H1 (cell line): ENCODE data around the gene POLR1H. TPM values are rescaled to one million over a fixed set of nuclear protein-coding genes. Genes with fewer than 3 reads are reported as not detected.
A peak's percentile ranks its signal among the peaks of the same experiment; 100 is the strongest.

ENCODE experiments used
- CTCF ChIA-PET: fragments of 300-600 bp; sonication (Branson Sonifier 250); formaldehyde crosslinking; loops from one replicate; lab custom pipeline; 2021; ENCODE audit not compliant: partially characterized antibody; lab: Charles Lee
- POLR2A ChIA-PET: fragments of 300-600 bp; sonication (Branson Sonifier 250); formaldehyde crosslinking; loops from one replicate; lab custom pipeline; 2021; ENCODE audit warnings: inconsistent platforms; ENCODE audit not compliant: partially characterized antibody; lab: Charles Lee
- DNase-seq, 2 experiments: peaks; one replicate each; pipeline versions ENCODE4 v3.0.0 to v3.0.0-alpha.2; 2010 to 2022; ENCODE audit warnings: low spot score in 2 of 2, low read depth in 1 of 2, mixed read lengths in 1 of 2
- FAIRE-seq: peaks from 2 replicates; lab custom pipeline; 2011; peaks lifted over from hg19 to GRCh38; lab: Jason Lieb, UNC
- H2AFZ ChIP-seq: 2 replicates; pipeline ENCODE4 v1.8.1; 2012; ENCODE audit warnings: low read length, inconsistent platforms
- H2AK5ac ChIP-seq: 2 replicates; pipeline ENCODE4 v1.6.1; 2013; ENCODE audit warnings: low read depth, low read length
- H2BK120ac ChIP-seq: replicated peaks from 2 replicates; pipeline ENCODE3; 2013; ENCODE audit warnings: low read depth, low read length, inconsistent platforms
- H2BK12ac ChIP-seq: 2 replicates; pipeline ENCODE4 v1.6.1; 2013; ENCODE audit warnings: low read depth, low read length
- H2BK15ac ChIP-seq: 2 replicates; pipeline ENCODE4 v1.6.1; 2013; ENCODE audit warnings: low read length
- H2BK20ac ChIP-seq: 2 replicates; pipeline ENCODE4 v1.6.1; 2013; ENCODE audit warnings: low read length
- H2BK5ac ChIP-seq: 2 replicates; pipeline ENCODE4 v1.6.1; 2013; ENCODE audit warnings: low read depth, low read length
- H3K14ac ChIP-seq: 2 replicates; pipeline ENCODE4 v1.6.1; 2013; ENCODE audit warnings: inconsistent platforms; ENCODE audit not compliant: insufficient read length
- H3K18ac ChIP-seq: 2 replicates; pipeline ENCODE4 v1.6.1; 2013; ENCODE audit warnings: low read length; ENCODE audit errors: extremely low read depth
- H3K23ac ChIP-seq: 2 replicates; pipeline ENCODE4 v1.6.1; 2013; ENCODE audit warnings: inconsistent platforms; ENCODE audit not compliant: insufficient read length
- H3K23me2 ChIP-seq: 2 replicates; pipeline ENCODE4 v1.6.1; 2013; ENCODE audit warnings: low read depth, low read length
- H3K27ac ChIP-seq: 2 replicates; pipeline ENCODE4 v1.6.1; 2011; ENCODE audit warnings: low read depth, low read length, inconsistent platforms
- H3K27me3 ChIP-seq, 4 experiments: replicated peaks in 1 of 4; 1 replicate in 1 of 4; 2 replicates in 3 of 4; pipeline versions ENCODE4 v1.6.1 to v1.8.1; 2011 to 2013; ENCODE audit warnings: low read length in 3 of 4, mild to moderate bottlenecking in 3 of 4, inconsistent platforms in 2 of 4, mixed read lengths in 2 of 4, moderate library complexity in 1 of 4; ENCODE audit not compliant: control insufficient read depth in 3 of 4, insufficient read depth in 3 of 4; ENCODE audit errors: extremely low read depth in 1 of 4
- H3K36me3 ChIP-seq, 4 experiments: 2 replicates each; pipeline versions ENCODE4 v1.6.1 to v1.8.1; 2011 to 2013; ENCODE audit warnings: mild to moderate bottlenecking in 4 of 4, low read length in 3 of 4, moderate library complexity in 2 of 4, control low read depth in 1 of 4, inconsistent platforms in 1 of 4; ENCODE audit not compliant: insufficient read depth in 4 of 4, control insufficient read depth in 2 of 4
- H3K4ac ChIP-seq: replicated peaks from 2 replicates; pipeline ENCODE3; 2013; ENCODE audit warnings: low read length, low read depth, mixed read lengths, inconsistent platforms; ENCODE audit not compliant: insufficient read length
- H3K4me1 ChIP-seq, 4 experiments: replicated peaks in 1 of 4; 1 replicate in 1 of 4; 2 replicates in 3 of 4; pipeline versions ENCODE4 v1.6.1 to v1.8.1; 2011 to 2013; ENCODE audit warnings: low read length in 3 of 4, inconsistent platforms in 2 of 4, mixed read lengths in 1 of 4; ENCODE audit not compliant: insufficient read depth in 4 of 4, control insufficient read depth in 3 of 4
- H3K4me2 ChIP-seq, 2 experiments: 2 replicates each; pipeline versions ENCODE4 v1.6.1 to v1.8.1; 2011 to 2013; ENCODE audit warnings: low read depth in 2 of 2, low read length in 2 of 2, control low read depth in 1 of 2, inconsistent platforms in 1 of 2, mild to moderate bottlenecking in 1 of 2; ENCODE audit not compliant: insufficient read depth in 1 of 2
- H3K4me3 ChIP-seq, 4 experiments: fragments of 200-600, 300-600 bp in 1 of 4; sonication (generic), shearing (Covaris generic), sonication (Bioruptor Twin) in 1 of 4; 2 replicates each; pipeline versions ENCODE4 v1.5.1 to v1.8.1; 2011 to 2016; ENCODE audit warnings: low read length in 4 of 4, low read depth in 3 of 4, control low read depth in 2 of 4, inconsistent platforms in 2 of 4, mild to moderate bottlenecking in 2 of 4, mixed read lengths in 1 of 4, moderate library complexity in 1 of 4; ENCODE audit not compliant: insufficient read depth in 2 of 4; ENCODE audit errors: extremely low read depth in 1 of 4
- H3K56ac ChIP-seq: replicated peaks from 2 replicates; pipeline ENCODE3; 2013; ENCODE audit warnings: low read depth, mild to moderate bottlenecking, mixed read lengths, low read length, inconsistent platforms; ENCODE audit not compliant: insufficient read length
- H3K79me1 ChIP-seq: 2 replicates; pipeline ENCODE4 v1.6.1; 2013; ENCODE audit warnings: low read depth, low read length, control low read depth
- H3K79me2 ChIP-seq, 2 experiments: 2 replicates each; pipeline versions ENCODE4 v1.6.1 to v1.8.1; 2012 to 2013; ENCODE audit warnings: low read length in 2 of 2, mild to moderate bottlenecking in 2 of 2, inconsistent platforms in 1 of 2; ENCODE audit not compliant: insufficient read depth in 2 of 2, control insufficient read depth in 1 of 2
- H3K9ac ChIP-seq, 4 experiments: replicated peaks in 1 of 4; 1 replicate in 1 of 4; 2 replicates in 3 of 4; pipeline versions ENCODE4 v1.6.1 to v1.8.1; 2011 to 2013; ENCODE audit warnings: low read depth in 3 of 4, low read length in 3 of 4, control low read depth in 2 of 4, mild to moderate bottlenecking in 2 of 4, moderate library complexity in 2 of 4, inconsistent platforms in 1 of 4; ENCODE audit errors: extremely low read depth in 1 of 4
- H3K9me3 ChIP-seq, 2 experiments: 2 replicates each; pipeline versions ENCODE4 v1.6.1 to v1.8.1; 2012 to 2013; ENCODE audit warnings: mild to moderate bottlenecking in 2 of 2, moderate library complexity in 2 of 2, control low read depth in 1 of 2, inconsistent platforms in 1 of 2, low read depth in 1 of 2, low read length in 1 of 2, mixed read lengths in 1 of 2; ENCODE audit not compliant: insufficient read depth in 2 of 2
- H4K20me1 ChIP-seq, 2 experiments: replicated peaks in 1 of 2; 2 replicates each; pipeline versions ENCODE3 to v1.8.1; 2011 to 2013; ENCODE audit warnings: inconsistent platforms in 2 of 2, low read length in 2 of 2, mild to moderate bottlenecking in 1 of 2; ENCODE audit not compliant: insufficient read depth in 2 of 2, control insufficient read depth in 1 of 2
- H4K5ac ChIP-seq: 2 replicates; pipeline ENCODE4 v1.6.1; 2013; ENCODE audit warnings: low read length, low read depth, mixed read lengths, inconsistent platforms; ENCODE audit not compliant: insufficient read length
- H4K8ac ChIP-seq: 2 replicates; pipeline ENCODE4 v1.8.0; 2013; ENCODE audit warnings: mild to moderate bottlenecking, moderate library complexity, low read length, inconsistent platforms; ENCODE audit not compliant: insufficient read depth; ENCODE audit errors: extremely low read depth
- H4K91ac ChIP-seq: replicated peaks from 2 replicates; pipeline ENCODE3; 2013; ENCODE audit warnings: low read length, mixed read lengths, inconsistent platforms; ENCODE audit not compliant: insufficient read length
- SP1 ChIP-seq: IDR thresholded peaks from 2 replicates; pipeline ENCODE4 v1.6.1; 2011; ENCODE audit warnings: low read depth, low read length
- WGBS, 2 experiments: shearing (Covaris generic) in 1 of 2; methylation state at CpG; one replicate each; pipeline versions ENCODE4 v1.1.6 to v1.1.7; 2013 to 2015; ENCODE audit warnings: low lambda C conversion rate in 2 of 2, mixed read lengths in 2 of 2, inconsistent platforms in 1 of 2, low coverage in 1 of 2, missing lambda C conversion rate in 1 of 2; ENCODE audit not compliant: insufficient replicate concordance in 2 of 2, insufficient coverage in 1 of 2, insufficient read length in 1 of 2; ENCODE audit errors: extremely low coverage in 1 of 2, missing lambda C conversion rate in 1 of 2; 5-methylcytosine and 5-hydroxymethylcytosine counted together
- polyA plus RNA-seq, 7 experiments: library from polyadenylated mRNA; depleted of rRNA in 3 of 7; stranded (reverse) in 5 of 7; unstranded in 2 of 7; fragments of >200 nt in 5 of 7; fragments of 200-250 nt in 2 of 7; gene quantifications; 1 replicate in 5 of 7; 2 replicates in 1 of 7; 4 replicates in 1 of 7; pipeline versions ENCODE4 v1.2.1 to v1.2.3, GENCODE V29; 2011 to 2013; ENCODE audit warnings: missing spikeins in 2 of 7, mixed read lengths in 2 of 7
- total RNA-seq: library from RNA; stranded (reverse); fragmentation: NEBNext Ultra II Directional; extraction: Animal tissue kit (Norgen Biotek cat#: 25700); gene quantifications from 2 replicates; pipeline ENCODE4 v1.2.1, GENCODE V29; 2021

The POLR1H gene
- total and polyA plus RNA-seq, 2 of the 8 experiments (the other 6 are each of a cell fraction or from before 2014, with no cell fraction given), result 31.5 to 82.2 TPM

GRCh38 chr6:30073489-30074235, 12.6 kb downstream of the POLR1H start:
- peak overlapping the region; percentile 80 to 98 for H3K4me2 ChIP-seq
- no peak for FAIRE-seq
- H3K4me3 ChIP-seq, result peak overlapping the region; percentile 52 to 82 (median 72); a peak in 7 of 8 replicates

More at GRCh38 chr6:30073489-30074235, 12.6 kb downstream of the POLR1H start:
- no peak overlapping the region for H4K5ac ChIP-seq
- peaks cover 41 to 67% (median 61%) of the 10 kb centered on the region in 4 experiments for H3K27me3 ChIP-seq
- no peak overlapping the region for H3K23ac ChIP-seq
- no peaks in the 10 kb centered on the region for H3K79me1 ChIP-seq
- no peak overlapping the region for H3K14ac ChIP-seq
- ChIA-PET CTCF (interaction anchor here (0.8 to 3.3 kb wide), 9 partner anchors 13 to 225 kb away, joined by 3 to 14 read pairs (median 5); no protein-coding TSS in a partner anchor), POLR2A (interaction anchor here (1.0 to 1.5 kb wide), 4 partner anchors 13 to 30 kb away, joined by 3 to 14 read pairs (median 3); partner anchors contain the start of gene POLR1H)
- peaks cover 23% of the 10 kb centered on the region for H3K23me2 ChIP-seq
- H3K56ac ChIP-seq, result no peak overlapping the region
- H3K9ac ChIP-seq, result no peak overlapping the region
- H3K4ac ChIP-seq, result no peak overlapping the region
- H2BK20ac ChIP-seq, result 0 out of 2 replicates have a peak overlapping the region, but pooled peaks have one; percentile 72
- no peak overlapping the region; the same call in 1 of the 2 replicates for H2AFZ ChIP-seq
- 0 out of 2 replicates have a peak overlapping the region, but pooled peaks have one; percentile 27 for H2BK12ac ChIP-seq
- no peak overlapping the region for H2BK5ac ChIP-seq
- H3K79me2 ChIP-seq, result no peaks in the 10 kb centered on the region
- no peak overlapping the region for H2BK120ac ChIP-seq
- peak overlapping the region; percentile 72; the same call in 1 of the 2 replicates for H2BK15ac ChIP-seq
- no peak overlapping the region for H4K91ac ChIP-seq
- H3K4me1 ChIP-seq, result peaks cover 10 to 30% (median 14%) of the 10 kb centered on the region in 4 experiments; a peak in 6 of 7 replicates
- WGBS, 2 experiments, result 35% methylated on average over 7 of the region's 7 CpGs; no CpG with 5 or more reads in 1 of the 2 experiments
- no peaks in the 10 kb centered on the region for H3K9me3 ChIP-seq
- no peak overlapping the region for H2AK5ac ChIP-seq
- H3K27ac ChIP-seq, result no peak overlapping the region
- H3K36me3 ChIP-seq, result no peaks in the 10 kb centered on the region
- H3K18ac ChIP-seq, result peak overlapping the region; percentile 51; the same call in 1 of the 2 replicates
- H4K20me1 ChIP-seq, result no peaks in the 10 kb centered on the region
- no peak for TF ChIP-seq SP1
- TF ChIP-seq, all 59 proteins: peak for 0
- DNase-seq, result no peak
- no peak overlapping the region for H4K8ac ChIP-seq
